KMS-11 (cell line): Measurements from ENCODE around the gene PDZRN4.

ENCODE experiments used
- H2AFZ ChIP-seq: fragments of 200-600 bp; sonication (generic); 2 replicates; pipeline ENCODE4 v1.6.1; 2016; ENCODE audit warnings: antibody characterized with exemption, mixed run types, low read depth
- H3K27ac ChIP-seq: fragments of 200-600 bp; sonication (generic); 2 replicates; pipeline ENCODE4 v1.6.1; 2016; ENCODE audit warnings: mild to moderate bottlenecking, mixed run types
- H3K27me3 ChIP-seq: fragments of 200-600 bp; sonication (generic); 2 replicates; pipeline ENCODE4 v1.6.1; 2017; ENCODE audit warnings: mild to moderate bottlenecking, low read depth, mixed run types, moderate library complexity; ENCODE audit not compliant: insufficient read depth
- H3K36me3 ChIP-seq: fragments of 200-600 bp; sonication (generic); 2 replicates; pipeline ENCODE4 v1.6.1; 2017; ENCODE audit warnings: mild to moderate bottlenecking, mixed run types; ENCODE audit not compliant: insufficient read depth
- H3K4me1 ChIP-seq: fragments of 200-600 bp; sonication (generic); 2 replicates; pipeline ENCODE4 v1.6.1; 2016; ENCODE audit warnings: mild to moderate bottlenecking, low read depth, mixed run types; ENCODE audit not compliant: poor library complexity, severe bottlenecking
- H3K4me2 ChIP-seq: fragments of 200-600 bp; sonication (generic); 2 replicates; pipeline ENCODE4 v1.7.0; 2016; ENCODE audit warnings: mild to moderate bottlenecking, mixed run types
- H3K4me3 ChIP-seq: fragments of 200-600 bp; sonication (generic); IDR thresholded peaks from 2 replicates; pipeline ENCODE4 v1.6.1; 2017; ENCODE audit warnings: low read depth, low read length, mixed read lengths; ENCODE audit not compliant: insufficient read depth
- H3K79me2 ChIP-seq: fragments of 200-600 bp; sonication (generic); 2 replicates; pipeline ENCODE4 v1.6.1; 2016; ENCODE audit warnings: low read depth, mixed run types; ENCODE audit not compliant: insufficient read depth
- H3K9ac ChIP-seq: fragments of 200-600 bp; sonication (generic); 2 replicates; pipeline ENCODE4 v1.6.1; 2016; ENCODE audit warnings: mild to moderate bottlenecking, mixed run types
- H4K20me1 ChIP-seq: fragments of 200-600 bp; sonication (generic); 2 replicates; pipeline ENCODE4 v1.6.1; 2016; ENCODE audit warnings: mild to moderate bottlenecking, mixed run types; ENCODE audit not compliant: insufficient read depth
- CTCF ChIP-seq: fragments of 200-600 bp; sonication (generic); conservative IDR thresholded peaks from 2 replicates; pipeline ENCODE4 v1.6.1; 2017; ENCODE audit warnings: low read depth, mild to moderate bottlenecking, antibody characterized with exemption, low read length, moderate library complexity, mixed read lengths

PDZRN4 gene

GRCh38 chr12:41466802-41467201 lies 278.7 kb downstream of the PDZRN4 start:
- Histone ChIP-seq H3K4me2 (no peak overlapping the region), H4K20me1 (no peaks in the 10 kb centered on the region), H3K36me3 (no peaks in the 10 kb centered on the region), H3K9ac (no peak overlapping the region), H3K4me3 (no peak overlapping the region), H3K27me3 (no peaks in the 10 kb centered on the region), H3K79me2 (no peaks in the 10 kb centered on the region), H3K4me1 (no peaks in the 10 kb centered on the region), H2AFZ (no peak overlapping the region), H3K27ac (no peak overlapping the region)
- no peak for TF ChIP-seq CTCF

- no peak for TF ChIP-seq CTCF
- H3K4me3 ChIP-seq = no peak overlapping the region
- no peaks in the 10 kb centered on the region for H4K20me1 ChIP-seq
- H3K79me2 ChIP-seq = no peaks in the 10 kb centered on the region
- no peak overlapping the region for H2AFZ ChIP-seq
- H3K27me3 ChIP-seq = no peaks in the 10 kb centered on the region
- no peaks in the 10 kb centered on the region for H3K36me3 ChIP-seq
- H3K4me1 ChIP-seq = peaks cover 6% of the 10 kb centered on the region
- H3K9ac ChIP-seq = no peak overlapping the region
- no peak overlapping the region for H3K4me2 ChIP-seq
- no peak overlapping the region for H3K27ac ChIP-seq
These were observed 279.6 kb downstream of the PDZRN4 start for GRCh38 chr12:41467591-41468325.

GRCh38 chr12:41468341-41468740 lies 280.2 kb downstream of the PDZRN4 start:
- H3K36me3 ChIP-seq = no peaks in the 10 kb centered on the region
- no peak overlapping the region for H3K4me3 ChIP-seq
- no peak overlapping the region for H2AFZ ChIP-seq
- peaks cover 12% of the 10 kb centered on the region for H3K4me1 ChIP-seq
- H4K20me1 ChIP-seq = no peaks in the 10 kb centered on the region
- H3K27ac ChIP-seq = no peak overlapping the region
- TF ChIP-seq CTCF = no peak
- H3K79me2 ChIP-seq = no peaks in the 10 kb centered on the region
- H3K27me3 ChIP-seq = no peaks in the 10 kb centered on the region
- no peak overlapping the region for H3K9ac ChIP-seq
- no peak overlapping the region for H3K4me2 ChIP-seq

- Histone ChIP-seq H3K27me3 (no peaks in the 10 kb centered on the region), H4K20me1 (no peaks in the 10 kb centered on the region), H3K4me1 (peaks cover 16% of the 10 kb centered on the region), H3K36me3 (no peaks in the 10 kb centered on the region), H3K27ac (no peak overlapping the region), H3K9ac (no peak overlapping the region), H3K79me2 (no peaks in the 10 kb centered on the region), H2AFZ (no peak overlapping the region), H3K4me2 (no peak overlapping the region), H3K4me3 (no peak overlapping the region)
- no peak for TF ChIP-seq CTCF
These were observed 280.6 kb downstream of the PDZRN4 start for GRCh38 chr12:41468756-41469155.
